Fibroblast of mammary gland (primary cell): ENCODE measurements around the gene PRADC1.

ENCODE experiments used
- DNase-seq: peaks from one replicate; pipeline ENCODE4 v3.0.0-alpha.2; 2010; ENCODE audit warnings: low read depth
- H3K4me3 ChIP-seq: 2 replicates; pipeline ENCODE4 v1.5.1; 2011; ENCODE audit warnings: low read depth, mild to moderate bottlenecking, low read length, moderate library complexity; ENCODE audit not compliant: control insufficient read depth
- TF ChIP-seq, protein P1 (sequence below): conservative IDR thresholded peaks from 2 replicates; pipeline ENCODE4 v1.5.1; 2011; ENCODE audit warnings: low read depth, low read length, inconsistent platforms; ENCODE audit not compliant: control insufficient read depth, insufficient read depth

Gene PRADC1

GRCh38 chr2:73268366-73268829 lies 35.4 kb upstream of the PRADC1 start:
- no peak for DNase-seq
- TF ChIP-seq, protein P1, sequence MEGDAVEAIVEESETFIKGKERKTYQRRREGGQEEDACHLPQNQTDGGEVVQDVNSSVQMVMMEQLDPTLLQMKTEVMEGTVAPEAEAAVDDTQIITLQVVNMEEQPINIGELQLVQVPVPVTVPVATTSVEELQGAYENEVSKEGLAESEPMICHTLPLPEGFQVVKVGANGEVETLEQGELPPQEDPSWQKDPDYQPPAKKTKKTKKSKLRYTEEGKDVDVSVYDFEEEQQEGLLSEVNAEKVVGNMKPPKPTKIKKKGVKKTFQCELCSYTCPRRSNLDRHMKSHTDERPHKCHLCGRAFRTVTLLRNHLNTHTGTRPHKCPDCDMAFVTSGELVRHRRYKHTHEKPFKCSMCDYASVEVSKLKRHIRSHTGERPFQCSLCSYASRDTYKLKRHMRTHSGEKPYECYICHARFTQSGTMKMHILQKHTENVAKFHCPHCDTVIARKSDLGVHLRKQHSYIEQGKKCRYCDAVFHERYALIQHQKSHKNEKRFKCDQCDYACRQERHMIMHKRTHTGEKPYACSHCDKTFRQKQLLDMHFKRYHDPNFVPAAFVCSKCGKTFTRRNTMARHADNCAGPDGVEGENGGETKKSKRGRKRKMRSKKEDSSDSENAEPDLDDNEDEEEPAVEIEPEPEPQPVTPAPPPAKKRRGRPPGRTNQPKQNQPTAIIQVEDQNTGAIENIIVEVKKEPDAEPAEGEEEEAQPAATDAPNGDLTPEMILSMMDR: no peak
- H3K4me3 ChIP-seq: no peak overlapping the region

- H3K4me3 ChIP-seq: no peak overlapping the region
- DNase-seq: no peak
- TF ChIP-seq, protein P1: no peak
These were observed 34.0 kb upstream of the PRADC1 start for GRCh38 chr2:73267008-73267407.

- TF ChIP-seq, protein P1: no peak
- H3K4me3 ChIP-seq: no peak overlapping the region
- no peak for DNase-seq
These were observed 33.2 kb upstream of the PRADC1 start for GRCh38 chr2:73266061-73266901.

DNA sequence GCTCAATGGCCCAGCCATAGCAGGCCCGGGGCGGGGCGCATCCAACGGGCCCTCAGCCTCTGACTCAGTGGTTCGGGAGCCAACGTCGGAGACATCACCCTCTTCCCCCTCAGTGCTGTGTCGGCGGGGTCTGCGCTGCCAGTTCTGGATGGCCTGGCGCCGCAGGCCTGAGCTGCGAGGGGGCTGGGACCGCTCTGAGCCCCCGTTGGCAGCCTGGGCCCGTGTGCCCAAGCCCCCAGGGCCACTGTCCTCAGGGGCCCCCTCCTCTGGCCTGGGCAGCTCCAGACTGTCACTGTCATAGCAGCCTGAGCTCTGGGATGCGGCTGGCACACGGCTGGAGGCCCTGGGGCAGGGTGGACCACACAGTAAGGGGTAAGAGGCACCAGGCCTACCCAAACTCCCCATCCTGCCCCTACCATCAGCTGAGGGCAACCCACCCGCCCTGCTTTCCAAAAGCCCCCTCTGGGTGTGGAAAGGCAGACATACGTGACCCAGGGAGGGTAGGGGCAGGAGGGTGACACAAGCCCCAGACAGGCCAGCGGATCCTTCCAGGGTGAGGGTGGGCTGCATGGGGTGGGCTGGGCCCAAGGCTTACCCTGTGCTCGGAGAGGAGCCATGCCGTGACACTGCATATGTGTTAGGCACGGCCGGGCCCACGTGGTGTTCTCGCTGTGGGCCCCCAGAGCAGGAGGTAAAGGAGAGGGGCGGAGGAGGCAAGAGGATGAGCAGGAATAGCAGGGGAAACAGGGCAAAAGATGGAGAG lies 32.4 kb upstream of the PRADC1 start:
- TF ChIP-seq, protein P1: no peak
- H3K4me3 ChIP-seq: no peak overlapping the region
- DNase-seq: no peak

DNA sequence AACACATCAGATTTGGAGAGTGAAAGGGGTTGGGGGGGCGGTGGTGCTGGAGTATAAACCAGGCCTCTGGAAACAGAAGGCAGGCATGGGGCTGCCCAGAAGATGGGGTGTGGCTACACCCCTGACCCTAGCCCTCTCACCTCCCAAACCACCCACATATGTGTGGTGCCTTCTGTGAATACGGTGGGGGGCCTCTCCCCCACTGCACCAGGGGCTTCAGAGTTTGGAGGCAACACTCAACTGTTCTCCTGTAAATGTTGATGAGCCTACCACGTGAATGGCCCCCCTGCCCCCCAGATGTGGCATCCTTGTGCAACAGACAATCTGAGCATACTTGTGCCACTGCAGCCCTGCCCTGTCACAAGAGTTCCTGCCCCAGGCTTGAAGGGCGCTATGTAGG lies 31.7 kb upstream of the PRADC1 start:
- H3K4me3 ChIP-seq: no peak overlapping the region
- TF ChIP-seq, protein P1: no peak
- no peak for DNase-seq

GRCh38 chr2:73264332-73264606 lies 31.2 kb upstream of the PRADC1 start:
- no peak overlapping the region for H3K4me3 ChIP-seq
- DNase-seq: no peak
- TF ChIP-seq, protein P1: no peak
